Measurements from ENCODE around the gene C2orf42.
"Not testable (repeated sequence)": the region's sequence is repeated elsewhere in the genome, so short reads cannot be mapped to it uniquely, and the experiment has no call there.

Gene C2orf42

GRCh38 chr2:70190418-70191243, at the start of gene C2orf42:
Gene C2orf42, minus strand, starts transcription at chr2:70191019. Its CDS starts 9,034 bp downstream, at chr2:70181985.
- peak; percentile 89 to 93 (median 92) for DNase-seq (ENCODE audit: low read depth in 3 of 3, low spot score in 1 of 3)

- DNase-seq (ENCODE audit: low read depth in 3 of 3, low spot score in 1 of 3) = no peak
Measured at GRCh38 chr2:70240599-70240998, 49.8 kb upstream of the C2orf42 start.

GRCh38 chr2:70233926-70234325, 43.1 kb upstream of the C2orf42 start:
- DNase-seq (ENCODE audit: low read depth in 3 of 3, low spot score in 1 of 3) = no peak

- no peak for DNase-seq (ENCODE audit: low read depth in 3 of 3, low spot score in 1 of 3)
Measured at GRCh38 chr2:70226781-70227180, 36.0 kb upstream of the C2orf42 start.

GRCh38 chr2:70223305-70223704, 32.5 kb upstream of the C2orf42 start:
- DNase-seq (ENCODE audit: low read depth in 3 of 3, low spot score in 1 of 3) = not testable (repeated sequence)

GRCh38 chr2:70214953-70215549, 24.2 kb upstream of the C2orf42 start:
- DNase-seq (ENCODE audit: low read depth in 3 of 3, low spot score in 1 of 3) = no peak

GRCh38 chr2:70214365-70214764, 23.5 kb upstream of the C2orf42 start:
- no peak for DNase-seq (ENCODE audit: low read depth in 3 of 3, low spot score in 1 of 3)

- DNase-seq (ENCODE audit: low read depth in 3 of 3, low spot score in 1 of 3) = no peak
Measured at GRCh38 chr2:70212298-70212932, 21.6 kb upstream of the C2orf42 start.

GRCh38 chr2:70211595-70211994, 20.8 kb upstream of the C2orf42 start:
- DNase-seq (ENCODE audit: low read depth in 3 of 3, low spot score in 1 of 3) = no peak

- DNase-seq (ENCODE audit: low read depth in 3 of 3, low spot score in 1 of 3) = no peak
Measured at GRCh38 chr2:70204452-70204851, 13.6 kb upstream of the C2orf42 start.

GRCh38 chr2:70203086-70203485, 12.3 kb upstream of the C2orf42 start:
- DNase-seq (ENCODE audit: low read depth in 3 of 3, low spot score in 1 of 3) = no peak

GRCh38 chr2:70202236-70202806, 11.5 kb upstream of the C2orf42 start:
- no peak for DNase-seq (ENCODE audit: low read depth in 3 of 3, low spot score in 1 of 3)

- DNase-seq (ENCODE audit: low read depth in 3 of 3, low spot score in 1 of 3) = no peak
Measured at GRCh38 chr2:70201831-70202230, 11.0 kb upstream of the C2orf42 start.

- no peak for DNase-seq (ENCODE audit: low read depth in 3 of 3, low spot score in 1 of 3)
Measured at GRCh38 chr2:70201225-70201768, 10.5 kb upstream of the C2orf42 start.

- DNase-seq (ENCODE audit: low read depth in 3 of 3, low spot score in 1 of 3) = no peak
Measured at GRCh38 chr2:70199320-70199864, 8.6 kb upstream of the C2orf42 start.

- no peak for DNase-seq (ENCODE audit: low read depth in 3 of 3, low spot score in 1 of 3)
Measured at GRCh38 chr2:70192516-70192915, 1.7 kb upstream of the C2orf42 start.

- DNase-seq (ENCODE audit: low read depth in 3 of 3, low spot score in 1 of 3) = no peak
Measured at GRCh38 chr2:70191244-70191735, 471 bp upstream of the C2orf42 start.

GRCh38 chr2:70188460-70188859, 2.4 kb downstream of the C2orf42 start:
- DNase-seq (ENCODE audit: low read depth in 3 of 3, low spot score in 1 of 3) = no peak

- not testable (repeated sequence) for DNase-seq (ENCODE audit: low read depth in 3 of 3, low spot score in 1 of 3)
Measured at GRCh38 chr2:70187170-70187569, 3.6 kb downstream of the C2orf42 start.

GRCh38 chr2:70182689-70183088, 8.1 kb downstream of the C2orf42 start:
- DNase-seq (ENCODE audit: low read depth in 3 of 3, low spot score in 1 of 3) = no peak

- no peak for DNase-seq (ENCODE audit: low read depth in 3 of 3, low spot score in 1 of 3)
Measured at GRCh38 chr2:70181363-70181956, 9.4 kb downstream of the C2orf42 start.

All from stimulated activated CD4-positive, alpha-beta T cell treated with anti-CD3 and anti-CD28 coated beads, TNF-alpha, amount 100 ng/mL, for 1 hour (primary cell).